ENCODE measurements around the gene GNAT2. TPM values are rescaled to one million over a fixed set of nuclear protein-coding genes. Genes with fewer than 3 reads are reported as not detected.

GNAT2 gene
- total RNA-seq, 6 donors from 2014 or later, result 0.20 to 0.46 TPM; not detected in 4

DNA sequence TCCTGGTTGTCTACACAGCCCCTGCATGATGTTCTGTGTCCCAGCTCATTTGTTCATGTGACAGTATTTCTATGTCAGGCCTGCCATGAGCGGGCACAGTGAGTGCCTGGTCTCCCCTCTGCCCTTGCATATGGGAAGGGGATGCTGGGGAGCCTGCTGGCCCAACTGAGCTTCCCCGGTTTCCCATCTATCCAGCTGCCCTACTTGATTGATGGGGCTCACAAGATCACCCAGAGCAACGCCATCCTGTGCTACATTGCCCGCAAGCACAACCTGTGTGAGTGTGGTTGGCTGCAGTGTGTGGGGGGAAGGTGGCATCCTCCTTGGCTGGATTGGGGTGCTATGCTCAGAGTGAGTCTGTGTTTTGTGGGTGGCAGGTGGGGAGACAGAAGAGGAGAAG lies 38.0 kb upstream of the GNAT2 start:
- peaks cover 6 to 15% (median 12%) of the 10 kb centered on the region in 4 donors for H3K4me1 ChIP-seq
- H3K9me3 ChIP-seq, result no peaks in the 10 kb centered on the region
- DNase-seq (no peak), ATAC-seq (ENCODE audit: low FRiP score in 2 of 2) (no peak)
- H3K36me3 ChIP-seq, result peaks cover 0 to 18% (median 0%) of the 10 kb centered on the region in 4 donors
- TF ChIP-seq POLR2A (IDR thresholded peaks at IDR 0.05), result no peak
- TF ChIP-seq POLR2AphosphoS5 (IDR thresholded peaks at IDR 0.05), result no peak
- TF ChIP-seq, protein P1, sequence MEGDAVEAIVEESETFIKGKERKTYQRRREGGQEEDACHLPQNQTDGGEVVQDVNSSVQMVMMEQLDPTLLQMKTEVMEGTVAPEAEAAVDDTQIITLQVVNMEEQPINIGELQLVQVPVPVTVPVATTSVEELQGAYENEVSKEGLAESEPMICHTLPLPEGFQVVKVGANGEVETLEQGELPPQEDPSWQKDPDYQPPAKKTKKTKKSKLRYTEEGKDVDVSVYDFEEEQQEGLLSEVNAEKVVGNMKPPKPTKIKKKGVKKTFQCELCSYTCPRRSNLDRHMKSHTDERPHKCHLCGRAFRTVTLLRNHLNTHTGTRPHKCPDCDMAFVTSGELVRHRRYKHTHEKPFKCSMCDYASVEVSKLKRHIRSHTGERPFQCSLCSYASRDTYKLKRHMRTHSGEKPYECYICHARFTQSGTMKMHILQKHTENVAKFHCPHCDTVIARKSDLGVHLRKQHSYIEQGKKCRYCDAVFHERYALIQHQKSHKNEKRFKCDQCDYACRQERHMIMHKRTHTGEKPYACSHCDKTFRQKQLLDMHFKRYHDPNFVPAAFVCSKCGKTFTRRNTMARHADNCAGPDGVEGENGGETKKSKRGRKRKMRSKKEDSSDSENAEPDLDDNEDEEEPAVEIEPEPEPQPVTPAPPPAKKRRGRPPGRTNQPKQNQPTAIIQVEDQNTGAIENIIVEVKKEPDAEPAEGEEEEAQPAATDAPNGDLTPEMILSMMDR (IDR thresholded peaks at IDR 0.05), result no peak
- TF ChIP-seq EP300 (IDR thresholded peaks at IDR 0.05), result no peak
- H3K27me3 ChIP-seq, result no peaks in the 10 kb centered on the region
- no peak overlapping the region for H3K27ac ChIP-seq
- 96 to 100% methylated on average over 1 to 4 of the region's 4 CpGs for WGBS, 2 donors
- no peak overlapping the region for H3K4me3 ChIP-seq

DNA sequence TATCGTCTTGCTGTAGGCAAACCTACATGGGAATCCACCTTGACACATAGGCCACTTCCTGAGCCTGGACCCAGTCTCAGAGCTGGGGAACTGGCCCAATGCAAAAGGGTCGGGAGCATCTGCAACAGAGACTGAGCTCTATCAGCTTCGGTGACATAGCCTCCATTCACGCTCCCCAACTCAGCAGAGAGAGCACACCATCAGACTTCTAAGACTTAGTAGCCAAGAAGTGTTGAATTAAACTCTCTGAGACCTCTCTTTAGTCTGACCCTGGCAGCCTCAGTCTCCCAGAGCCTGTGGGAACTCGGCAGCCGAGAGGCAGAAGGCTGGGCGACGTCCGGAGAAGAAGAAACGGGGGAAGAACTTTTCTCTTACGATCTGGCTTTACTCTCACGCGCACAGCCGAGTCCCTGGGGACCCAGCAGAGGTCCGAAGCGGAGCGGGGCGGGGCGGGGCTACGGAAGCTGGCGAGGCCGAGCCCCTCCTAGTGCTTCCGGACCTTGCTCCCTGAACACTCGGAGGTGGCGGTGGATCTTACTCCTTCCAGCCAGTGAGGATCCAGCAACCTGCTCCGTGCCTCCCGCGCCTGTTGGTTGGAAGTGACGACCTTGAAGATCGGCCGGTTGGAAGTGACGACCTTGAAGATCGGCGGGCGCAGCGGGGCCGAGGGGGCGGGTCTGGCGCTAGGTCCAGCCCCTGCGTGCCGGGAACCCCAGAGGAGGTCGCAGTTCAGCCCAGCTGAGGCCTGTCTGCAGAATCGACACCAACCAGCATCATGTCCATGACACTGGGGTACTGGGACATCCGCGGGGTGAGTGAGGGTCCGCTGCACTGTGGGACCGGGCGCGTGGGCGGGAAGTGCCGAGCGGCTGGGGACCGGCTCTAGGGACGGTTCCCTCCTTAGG lies 36.5 kb upstream of the GNAT2 start, which contains the start of gene GSTM4:
GSTM4 (plus strand) TSS at position 485 of the 905 bp plus-strand sequence; CDS start at position 776, 291 bp downstream.
- TF ChIP-seq POLR2AphosphoS5 (IDR thresholded peaks at IDR 0.05) (peak; percentile 60 to 63), EP300 (IDR thresholded peaks at IDR 0.05) (no peak), POLR2A (IDR thresholded peaks at IDR 0.05) (peak in 3 of 4 donors; percentile 18 to 54 (median 24))
- TF ChIP-seq, protein P1 (IDR thresholded peaks at IDR 0.05), result peak in 3 of 6 experiments; percentile 7 to 32 (median 17)
- no peaks in the 10 kb centered on the region for H3K9me3 ChIP-seq
- H3K36me3 ChIP-seq, result peaks cover 0 to 13% (median 0%) of the 10 kb centered on the region in 4 donors
- H3K27ac ChIP-seq, result peak within 1 kb of the TSS; percentile 63 to 88 (median 82)
- 3 to 6% methylated on average over 6 to 38 of the region's 54 CpGs for WGBS, 2 donors
- H3K4me1 ChIP-seq, result peaks cover 6 to 15% (median 12%) of the 10 kb centered on the region in 4 donors
- DNase-seq (peak; percentile 86 to 97), ATAC-seq (ENCODE audit: low FRiP score in 2 of 2) (peak; percentile 95 to 97)
- no peaks in the 10 kb centered on the region for H3K27me3 ChIP-seq
- peak within 1 kb of the TSS; percentile 61 to 83 (median 72) for H3K4me3 ChIP-seq

DNA sequence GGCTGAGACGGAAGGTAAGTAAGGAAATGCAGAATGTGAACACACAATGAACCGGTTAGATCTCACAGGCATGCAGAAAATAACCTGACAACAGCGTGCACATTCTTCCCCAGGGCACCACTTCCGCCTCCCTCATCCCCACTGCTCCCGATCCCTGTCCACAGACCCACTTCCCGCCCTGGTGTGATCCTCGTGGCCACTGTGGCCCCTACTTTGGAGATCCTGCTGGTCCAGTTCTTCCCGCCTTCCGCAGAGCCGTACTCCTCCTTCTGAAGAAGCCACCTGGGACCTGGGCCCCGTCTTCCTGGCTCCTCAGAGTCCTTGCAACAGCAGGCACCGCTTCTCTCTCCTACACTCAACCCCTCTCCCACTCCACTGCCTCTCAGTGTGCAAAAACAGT lies 35.1 kb upstream of the GNAT2 start:
- Histone ChIP-seq H3K9me3 (no peaks in the 10 kb centered on the region), H3K4me3 (no peak overlapping the region), H3K27ac (no peak overlapping the region), H3K4me1 (peaks cover 6 to 15% (median 12%) of the 10 kb centered on the region in 4 donors), H3K36me3 (peaks cover 0 to 4% (median 0%) of the 10 kb centered on the region in 4 donors), H3K27me3 (no peaks in the 10 kb centered on the region)
- ATAC-seq (ENCODE audit: low FRiP score in 2 of 2), result no peak
- DNase-seq, result no peak
- 86 to 92% methylated on average over 12 of the region's 12 CpGs for WGBS, 2 donors
- TF ChIP-seq, protein P1 (IDR thresholded peaks at IDR 0.05), result no peak
- no peak for TF ChIP-seq POLR2AphosphoS5 (IDR thresholded peaks at IDR 0.05)
- TF ChIP-seq POLR2A (IDR thresholded peaks at IDR 0.05), result no peak
- TF ChIP-seq EP300 (IDR thresholded peaks at IDR 0.05), result no peak

DNA sequence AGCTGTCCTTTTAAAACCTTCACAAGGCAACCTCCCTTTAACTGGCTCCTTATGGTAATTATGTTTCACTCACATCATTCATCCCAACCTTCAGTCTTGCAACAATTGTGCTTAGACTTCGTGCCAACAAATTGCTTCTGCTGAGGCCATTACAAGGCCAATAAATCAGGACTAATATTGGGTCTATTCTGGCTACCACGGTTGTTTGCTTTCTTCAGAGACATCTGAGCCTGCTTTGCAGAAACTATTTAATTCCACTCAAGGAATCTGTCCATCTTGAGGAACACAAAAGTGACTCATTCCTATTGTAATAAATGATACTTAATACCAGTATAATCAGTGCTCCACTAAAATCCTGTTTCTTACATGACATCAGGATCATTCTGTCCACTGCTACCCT lies 33.9 kb upstream of the GNAT2 start:
- Histone ChIP-seq H3K9me3 (no peaks in the 10 kb centered on the region), H3K36me3 (no peaks in the 10 kb centered on the region), H3K4me3 (no peak overlapping the region), H3K4me1 (peaks cover 6 to 15% (median 12%) of the 10 kb centered on the region in 4 donors), H3K27ac (no peak overlapping the region), H3K27me3 (no peaks in the 10 kb centered on the region)
- no peak for TF ChIP-seq POLR2A (IDR thresholded peaks at IDR 0.05)
- TF ChIP-seq, protein P1 (IDR thresholded peaks at IDR 0.05), result no peak
- TF ChIP-seq EP300 (IDR thresholded peaks at IDR 0.05), result no peak
- TF ChIP-seq POLR2AphosphoS5 (IDR thresholded peaks at IDR 0.05), result no peak
- WGBS, 2 donors, result 59 to 67% methylated on average over 2 of the region's 2 CpGs
- ATAC-seq (ENCODE audit: low FRiP score in 2 of 2) (no peak), DNase-seq (no peak)

Data from upper lobe of left lung (tissue), 6 donors.